Upper lobe of right lung (tissue), 1 donor: ENCODE measurements around the gene STX12. TPM values are rescaled to one million over a fixed set of nuclear protein-coding genes. Genes with fewer than 3 reads are reported as not detected.
"Not testable (repeated sequence)": the region's sequence is repeated elsewhere in the genome, so short reads cannot be mapped to it uniquely, and the experiment has no call there.

Experiments
- ATAC-seq: fragments of 200-7000 bp; cut with Tn5 transposase; one replicate; pipeline ENCODE4 v1.9.1; 2020; ENCODE audit warnings: mild to moderate bottlenecking, moderate library complexity
- DNase-seq: peaks from one replicate; pipeline ENCODE4 v3.0.0-alpha.2; 2020
- H3K27ac ChIP-seq: fragments of 200-600 bp; one replicate; pipeline ENCODE4 v1.8.0; 2022
- H3K27me3 ChIP-seq: fragments of 200-600 bp; one replicate; pipeline ENCODE4 v1.8.0; 2022; ENCODE audit warnings: mild to moderate bottlenecking
- H3K36me3 ChIP-seq: fragments of 200-600 bp; one replicate; pipeline ENCODE4 v1.8.0; 2022
- H3K4me1 ChIP-seq: fragments of 200-600 bp; one replicate; pipeline ENCODE4 v1.8.0; 2022
- H3K4me3 ChIP-seq: fragments of 200-600 bp; one replicate; pipeline ENCODE4 v1.8.0; 2022; ENCODE audit warnings: mild to moderate bottlenecking
- H3K9me3 ChIP-seq: fragments of 200-600 bp; one replicate; pipeline ENCODE4 v1.8.0; 2022
- CTCF ChIP-seq: fragments of 200-600 bp; IDR thresholded peaks from one replicate; pipeline ENCODE4 v1.8.0; 2022; ENCODE audit warnings: antibody characterized with exemption
- intact Hi-C: fragments of 100-400 bp; cut with DNase I; formaldehyde crosslinking; loops from one replicate; pipeline ENCODE4 v1.11.0; 2022
- total RNA-seq: library from RNA; stranded (reverse); fragmentation: NEBNext Ultra II Directional; extraction: Animal tissue kit (Norgen Biotek cat#: 25700); gene quantifications from one replicate; pipeline ENCODE4 v1.2.1, GENCODE V29; 2021
- donor health status: DM: no; HTN: yes; CAD: no; lungs with severe emphysema.

Gene STX12
- total RNA-seq, 1 donor from 2014 or later, result 95.6 TPM

- TF ChIP-seq CTCF, result no peak
- Histone ChIP-seq H3K4me3 (peak overlapping the region; percentile 94), H3K27ac (peak overlapping the region; percentile 96), H3K36me3 (peaks cover 4% of the 10 kb centered on the region), H3K27me3 (no peaks in the 10 kb centered on the region), H3K9me3 (no peaks in the 10 kb centered on the region), H3K4me1 (peaks cover 33% of the 10 kb centered on the region)
- intact Hi-C loops, result no loop called here
- no peak for ATAC-seq
- no peak for DNase-seq
Measured at GRCh38 chr1:27772036-27772931, 735 bp upstream of the STX12 start.

- ATAC-seq (peak; percentile 31), DNase-seq (no peak)
- peaks cover 4% of the 10 kb centered on the region for H3K36me3 ChIP-seq
- no peaks in the 10 kb centered on the region for H3K9me3 ChIP-seq
- peak overlapping the region; percentile 96 for H3K27ac ChIP-seq
- no peaks in the 10 kb centered on the region for H3K27me3 ChIP-seq
- intact Hi-C loops, result no loop called here
- TF ChIP-seq CTCF, result no peak
- peak overlapping the region; percentile 94 for H3K4me3 ChIP-seq
- H3K4me1 ChIP-seq, result peaks cover 42% of the 10 kb centered on the region
Measured at GRCh38 chr1:27773826-27774445, 917 bp downstream of the STX12 start.

GRCh38 chr1:27774654-27775053 lies 1.6 kb downstream of the STX12 start:
- intact Hi-C loops, result no loop called here
- H3K4me3 ChIP-seq, result peak overlapping the region; percentile 94
- peaks cover 5% of the 10 kb centered on the region for H3K36me3 ChIP-seq
- no peak for DNase-seq
- no peak for ATAC-seq
- no peaks in the 10 kb centered on the region for H3K27me3 ChIP-seq
- peaks cover 42% of the 10 kb centered on the region for H3K4me1 ChIP-seq
- no peaks in the 10 kb centered on the region for H3K9me3 ChIP-seq
- H3K27ac ChIP-seq, result peak overlapping the region; percentile 96
- no peak for TF ChIP-seq CTCF

GRCh38 chr1:27775336-27775735 lies 2.3 kb downstream of the STX12 start:
- H3K9me3 ChIP-seq, ATAC-seq, H3K4me3 ChIP-seq, H3K27ac ChIP-seq, H3K27me3 ChIP-seq, DNase-seq, intact Hi-C loops: not testable (repeated sequence)
- peaks cover 42% of the 10 kb centered on the region for H3K4me1 ChIP-seq
- H3K36me3 ChIP-seq, result peaks cover 11% of the 10 kb centered on the region

- H3K27ac ChIP-seq, H3K27me3 ChIP-seq, H3K4me3 ChIP-seq, H3K9me3 ChIP-seq, intact Hi-C loops, DNase-seq, ATAC-seq: not testable (repeated sequence)
- peaks cover 42% of the 10 kb centered on the region for H3K4me1 ChIP-seq
- peaks cover 13% of the 10 kb centered on the region for H3K36me3 ChIP-seq
Measured at GRCh38 chr1:27776276-27776675, 3.3 kb downstream of the STX12 start.

- intact Hi-C loops, result no loop called here
- Histone ChIP-seq H3K27me3 (no peaks in the 10 kb centered on the region), H3K4me3 (no peak overlapping the region), H3K36me3 (peaks cover 23% of the 10 kb centered on the region), H3K9me3 (no peaks in the 10 kb centered on the region), H3K4me1 (peaks cover 42% of the 10 kb centered on the region), H3K27ac (no peak overlapping the region)
- DNase-seq (no peak), ATAC-seq (peak; percentile 17)
- TF ChIP-seq CTCF, result no peak
Measured at GRCh38 chr1:27778056-27778455, 5.0 kb downstream of the STX12 start.
